ENCODE data around the gene TMEM225.

- TF ChIP-seq TAF1 (IDR thresholded peaks at IDR 0.05; ENCODE audit: low read depth, low read length) (no peak), POLR2A (IDR thresholded peaks at IDR 0.05; ENCODE audit: low read depth, low read length) (no peak), POLR2AphosphoS5 (IDR thresholded peaks at IDR 0.05; ENCODE audit: low read depth, low read length) (no peak)
These were observed 25.7 kb downstream of the TMEM225 start for GRCh38 chr11:123859731-123860130.

Measured in GM12891 (cell line).